ENCODE data around the gene RAB10. TPM values are rescaled to one million over a fixed set of nuclear protein-coding genes. Genes with fewer than 3 reads are reported as not detected.
A peak's percentile ranks its signal among the peaks of the same experiment; 100 is the strongest.

The RAB10 gene
- total and polyA plus RNA-seq, 9 of the 15 experiments (the other 6 are each of a cell fraction or from before 2014, with no cell fraction given), result 25.1 to 214 (median 157) TPM

- TF ChIP-seq ZBTB40 (IDR thresholded peaks at IDR 0.05), result no peak
- no peak for TF ChIP-seq ZBTB40 (CRISPR knock-in tag; IDR thresholded peaks at IDR 0.05)
- no peak for TF ChIP-seq RBM22 (IDR thresholded peaks at IDR 0.05; ENCODE audit: low read depth, low read length, poor library complexity, severe bottlenecking)
- TF ChIP-seq ZNF398 (CRISPR knock-in tag; IDR thresholded peaks at IDR 0.05), result no peak
- no peak for TF ChIP-seq DACH1 (IDR thresholded peaks at IDR 0.05; ENCODE audit: partially characterized antibody)
- no peak for TF ChIP-seq PHB2 (IDR thresholded peaks at IDR 0.05; ENCODE audit: low read depth)
- TF ChIP-seq ESRRB (CRISPR knock-in tag; IDR thresholded peaks at IDR 0.05; ENCODE audit: borderline replicate concordance), result no peak
- TF ChIP-seq CTCFL (IDR thresholded peaks at IDR 0.05; ENCODE audit: borderline replicate concordance, insufficient read depth, low read depth, low read length, poor library complexity, severe bottlenecking), result no peak
- TF ChIP-seq NR3C1 (CRISPR knock-in tag; IDR thresholded peaks at IDR 0.05), result no peak
- no peak for TF ChIP-seq NCOA2 (IDR thresholded peaks at IDR 0.05; ENCODE audit: partially characterized antibody in 2 of 2)
- TF ChIP-seq CC2D1A (IDR thresholded peaks at IDR 0.05), result peak; percentile 63; the same call in 1 of the 2 replicates
- TF ChIP-seq ID3 (CRISPR knock-in tag; IDR thresholded peaks at IDR 0.05), result no peak
- no peak for TF ChIP-seq ID3 (tag; IDR thresholded peaks at IDR 0.05)
- TF ChIP-seq HEY1 (CRISPR knock-in tag; IDR thresholded peaks at IDR 0.05; ENCODE audit: borderline replicate concordance), result no peak
Measured at GRCh38 chr2:26059542-26059941, 25.7 kb downstream of the RAB10 start (continued).
